ENCODE results near the gene LRMDA.

LRMDA gene

GRCh38 chr10:76150876-76151288, 719.5 kb downstream of the LRMDA start:
- DNase-seq, result no peak

GRCh38 chr10:76152186-76152585, 720.8 kb downstream of the LRMDA start:
- DNase-seq, result no peak

- DNase-seq, result no peak
These were observed 724.5 kb downstream of the LRMDA start for GRCh38 chr10:76155961-76156360.

GRCh38 chr10:76160446-76161300, 729.2 kb downstream of the LRMDA start:
- DNase-seq, result no peak

GRCh38 chr10:76161301-76161582, 729.8 kb downstream of the LRMDA start:
- DNase-seq, result no peak

- DNase-seq, result no peak
These were observed 737.0 kb downstream of the LRMDA start for GRCh38 chr10:76168437-76168836.

GRCh38 chr10:76169246-76169645, 737.8 kb downstream of the LRMDA start:
- DNase-seq, result no peak

GRCh38 chr10:76172020-76172419, 740.6 kb downstream of the LRMDA start:
- DNase-seq, result no peak

GRCh38 chr10:76175533-76176165, 744.2 kb downstream of the LRMDA start:
- DNase-seq, result no peak

- no peak for DNase-seq
These were observed 744.7 kb downstream of the LRMDA start for GRCh38 chr10:76176166-76176550.

GRCh38 chr10:76177936-76178335, 746.5 kb downstream of the LRMDA start:
- DNase-seq, result no peak

- no peak for DNase-seq
These were observed 747.3 kb downstream of the LRMDA start for GRCh38 chr10:76178532-76179292.

- DNase-seq, result no peak
These were observed 748.4 kb downstream of the LRMDA start for GRCh38 chr10:76179806-76180205.

GRCh38 chr10:76184647-76185046, 753.2 kb downstream of the LRMDA start:
- DNase-seq, result no peak

- no peak for DNase-seq
These were observed 754.3 kb downstream of the LRMDA start for GRCh38 chr10:76185471-76186301.

GRCh38 chr10:76188216-76188615, 756.8 kb downstream of the LRMDA start:
- no peak for DNase-seq

- DNase-seq, result peak; percentile 43
These were observed 759.3 kb downstream of the LRMDA start for GRCh38 chr10:76190634-76191270.

GRCh38 chr10:76191336-76191735, 759.9 kb downstream of the LRMDA start:
- DNase-seq, result no peak

- no peak for DNase-seq
These were observed 760.7 kb downstream of the LRMDA start for GRCh38 chr10:76192151-76192550.

- DNase-seq, result no peak
These were observed 761.4 kb downstream of the LRMDA start for GRCh38 chr10:76192694-76193320.

GRCh38 chr10:76195654-76196390, 764.4 kb downstream of the LRMDA start:
- DNase-seq, result no peak
